EH (cell line): ENCODE results near the gene CDCA3.
"Not testable (repeated sequence)": the region's sequence is repeated elsewhere in the genome, so short reads cannot be mapped to it uniquely, and the experiment has no call there.

Experiments used
- DNase-seq: peaks from one replicate; pipeline ENCODE4 v3.0.0-alpha.2; 2015; ENCODE audit warnings: low read depth

The CDCA3 gene

GRCh38 chr12:6851153-6851920 lies at the start of gene CDCA3:
Gene CDCA3 (minus strand): TSS chr12:6851286. CDS start chr12:6850952, 334 bp downstream.
- DNase-seq = peak; percentile 99

GRCh38 chr12:6899837-6900519 lies 48.9 kb upstream of the CDCA3 start:
- peak; percentile 53 for DNase-seq

- DNase-seq = no peak
These were observed 48.3 kb upstream of the CDCA3 start for GRCh38 chr12:6899427-6899826.

GRCh38 chr12:6896846-6897435 lies 45.9 kb upstream of the CDCA3 start:
- no peak for DNase-seq

- DNase-seq = no peak
These were observed 43.2 kb upstream of the CDCA3 start for GRCh38 chr12:6894321-6894720.

- not testable (repeated sequence) for DNase-seq
These were observed 41.6 kb upstream of the CDCA3 start for GRCh38 chr12:6892683-6893082.

GRCh38 chr12:6891646-6892001 lies 40.5 kb upstream of the CDCA3 start:
- no peak for DNase-seq

- DNase-seq = peak; percentile 96
These were observed 39.9 kb upstream of the CDCA3 start for GRCh38 chr12:6890789-6891645.

- DNase-seq = not testable (repeated sequence)
These were observed 38.9 kb upstream of the CDCA3 start for GRCh38 chr12:6889775-6890573.

- DNase-seq = not testable (repeated sequence)
These were observed 37.7 kb upstream of the CDCA3 start for GRCh38 chr12:6888794-6889193.

- DNase-seq = no peak
These were observed 37.3 kb upstream of the CDCA3 start for GRCh38 chr12:6888360-6888759.

- no peak for DNase-seq
These were observed 36.4 kb upstream of the CDCA3 start for GRCh38 chr12:6887460-6887859.

GRCh38 chr12:6886206-6886999 lies 35.3 kb upstream of the CDCA3 start:
- DNase-seq = not testable (repeated sequence)

GRCh38 chr12:6884539-6884938 lies 33.5 kb upstream of the CDCA3 start:
- no peak for DNase-seq

GRCh38 chr12:6883683-6884082 lies 32.6 kb upstream of the CDCA3 start:
- DNase-seq = no peak

GRCh38 chr12:6883252-6883651 lies 32.2 kb upstream of the CDCA3 start:
- no peak for DNase-seq

- DNase-seq = not testable (repeated sequence)
These were observed 28.7 kb upstream of the CDCA3 start for GRCh38 chr12:6879824-6880223.

GRCh38 chr12:6874015-6874368 lies 22.9 kb upstream of the CDCA3 start:
- not testable (repeated sequence) for DNase-seq

GRCh38 chr12:6873094-6874014 lies 22.3 kb upstream of the CDCA3 start, which contains the start of gene SPSB2:
Gene SPSB2 (minus strand): TSS chr12:6873303. CDS start chr12:6872901, 402 bp downstream.
- DNase-seq = peak; percentile 95
